HG02798 (cell line): Measurements from ENCODE around the gene KIF26B.

Experiments used
- ATAC-seq: cut with Tn5 transposase; IDR thresholded peaks from one replicate; pipeline ENCODE4 v1.9.1; 2021; ENCODE audit warnings: mild to moderate bottlenecking; ENCODE audit not compliant: unreplicated experiment, poor library complexity

KIF26B gene

GRCh38 chr1:245205396-245205795 is 50.6 kb downstream of the KIF26B start:
- ATAC-seq = no peak

DNA sequence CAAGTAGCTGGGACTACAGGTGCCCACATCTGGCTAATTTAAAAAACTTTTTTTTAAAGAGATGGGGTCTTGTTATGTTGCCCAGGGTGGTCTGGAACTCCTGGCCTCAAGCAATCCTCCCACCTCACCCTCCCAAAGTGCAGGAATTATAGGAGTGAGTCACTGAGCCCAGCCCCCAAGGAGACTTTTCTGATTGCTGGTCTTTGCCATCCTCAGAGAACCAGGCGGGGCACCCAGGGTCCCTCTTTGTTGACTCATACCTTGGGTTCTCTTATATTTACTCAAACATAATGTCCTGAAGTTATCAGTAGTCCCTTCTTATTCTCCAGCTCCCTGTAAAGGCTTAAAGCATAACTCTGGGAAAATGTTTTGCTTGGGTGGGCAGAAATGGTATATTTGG is 51.1 kb downstream of the KIF26B start:
- no peak for ATAC-seq

GRCh38 chr1:245207056-245207638 is 52.4 kb downstream of the KIF26B start:
- no peak for ATAC-seq

DNA sequence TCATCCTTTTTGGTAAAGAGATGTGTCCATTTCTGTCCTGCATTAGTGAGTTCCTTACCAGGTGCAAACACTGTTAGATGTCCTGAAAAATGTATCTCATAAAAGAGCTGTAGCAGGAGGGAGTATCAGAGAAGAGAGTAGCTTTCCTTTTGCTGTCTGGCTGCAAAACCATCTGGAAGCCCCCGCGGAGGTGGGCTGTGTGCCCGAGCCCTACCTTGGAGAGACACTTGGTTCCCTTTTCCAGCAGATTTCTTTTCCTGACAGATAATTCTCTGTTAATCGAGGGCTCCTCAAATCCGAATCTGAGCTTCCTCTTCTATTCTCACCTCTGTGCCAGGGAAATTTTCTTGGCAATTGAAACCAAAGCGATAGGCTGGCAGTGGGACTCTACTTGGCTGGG is 53.0 kb downstream of the KIF26B start:
- ATAC-seq = no peak

- no peak for ATAC-seq
Observed at GRCh38 chr1:245209658-245210435, 55.1 kb downstream of the KIF26B start.

GRCh38 chr1:245211035-245211749 is 56.4 kb downstream of the KIF26B start:
- no peak for ATAC-seq

GRCh38 chr1:245211761-245212160 is 57.0 kb downstream of the KIF26B start:
- ATAC-seq = no peak

GRCh38 chr1:245212221-245212710 is 57.5 kb downstream of the KIF26B start:
- ATAC-seq = no peak

DNA sequence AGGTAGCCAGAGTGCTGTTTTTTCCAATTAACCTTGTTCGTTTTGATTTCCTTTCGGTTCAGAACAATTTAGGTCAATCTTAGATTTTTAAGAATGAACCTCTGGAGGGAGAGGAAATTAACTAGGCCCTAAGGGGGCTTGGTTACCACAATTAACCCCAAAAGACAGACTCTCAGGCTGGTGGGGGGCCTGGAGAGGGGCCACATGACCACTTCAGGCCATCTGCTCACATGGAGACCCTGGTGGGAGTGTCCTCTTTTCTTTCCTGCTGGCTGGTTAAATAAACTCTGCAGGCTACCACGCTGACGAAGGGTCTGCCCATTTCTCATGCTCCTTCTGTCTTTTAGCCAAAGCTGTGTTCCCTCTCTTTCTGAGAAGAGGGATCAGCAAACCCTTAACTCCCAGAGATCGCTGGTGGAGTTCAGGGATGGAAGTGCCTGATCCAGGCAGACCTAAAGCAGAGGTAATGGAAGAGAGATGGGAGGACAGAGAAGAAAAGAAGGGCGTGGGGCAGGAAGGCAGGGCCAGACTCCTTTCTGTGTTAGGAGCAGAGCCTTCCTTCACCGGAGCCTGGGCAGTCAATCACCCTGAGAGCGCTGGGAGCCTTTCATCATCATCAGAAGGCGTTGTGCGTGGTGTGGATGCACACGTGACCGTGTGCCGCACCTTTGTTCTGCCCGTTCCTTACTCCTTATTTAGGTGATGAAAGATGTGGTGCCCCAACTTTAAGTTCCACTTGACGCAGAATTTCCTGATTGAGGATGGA is 58.5 kb downstream of the KIF26B start:
- no peak for ATAC-seq

- ATAC-seq = no peak
Observed at GRCh38 chr1:245215071-245215470, 60.3 kb downstream of the KIF26B start.

DNA sequence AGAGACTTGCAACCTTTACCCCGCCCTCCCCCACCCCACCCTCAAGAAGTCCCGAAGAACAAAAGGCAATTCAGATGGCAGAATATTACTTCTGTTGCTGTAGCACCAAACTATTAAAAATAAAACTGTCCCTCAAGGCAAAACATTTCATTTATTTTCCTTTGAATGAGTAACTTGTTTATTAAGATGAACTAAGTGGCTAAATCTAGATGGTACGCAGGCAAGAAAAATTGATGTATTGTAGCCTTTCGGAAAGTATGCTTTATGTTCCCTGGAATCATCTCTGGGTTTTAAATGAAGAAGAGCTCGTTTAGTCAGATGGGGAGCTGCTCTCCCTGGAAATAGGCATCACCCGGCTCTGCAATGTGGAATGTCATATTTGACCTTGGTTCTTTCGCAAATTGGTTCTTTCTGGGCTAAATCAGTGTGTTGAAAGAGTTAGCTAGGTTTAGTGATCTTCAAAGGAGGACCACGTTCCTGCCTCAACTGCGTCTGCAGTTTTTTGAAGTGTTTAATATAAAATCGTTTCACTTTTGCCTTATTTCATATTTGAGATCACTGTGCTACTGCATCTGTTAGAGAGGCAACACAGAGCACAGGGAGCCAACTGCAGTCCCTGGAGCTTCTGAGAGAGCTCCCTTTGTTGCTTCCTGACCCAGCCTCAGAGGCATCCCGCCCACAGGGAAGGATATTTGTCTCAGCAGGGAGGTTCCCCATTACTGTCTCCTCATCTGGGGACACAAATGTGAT is 61.8 kb downstream of the KIF26B start:
- no peak for ATAC-seq

DNA sequence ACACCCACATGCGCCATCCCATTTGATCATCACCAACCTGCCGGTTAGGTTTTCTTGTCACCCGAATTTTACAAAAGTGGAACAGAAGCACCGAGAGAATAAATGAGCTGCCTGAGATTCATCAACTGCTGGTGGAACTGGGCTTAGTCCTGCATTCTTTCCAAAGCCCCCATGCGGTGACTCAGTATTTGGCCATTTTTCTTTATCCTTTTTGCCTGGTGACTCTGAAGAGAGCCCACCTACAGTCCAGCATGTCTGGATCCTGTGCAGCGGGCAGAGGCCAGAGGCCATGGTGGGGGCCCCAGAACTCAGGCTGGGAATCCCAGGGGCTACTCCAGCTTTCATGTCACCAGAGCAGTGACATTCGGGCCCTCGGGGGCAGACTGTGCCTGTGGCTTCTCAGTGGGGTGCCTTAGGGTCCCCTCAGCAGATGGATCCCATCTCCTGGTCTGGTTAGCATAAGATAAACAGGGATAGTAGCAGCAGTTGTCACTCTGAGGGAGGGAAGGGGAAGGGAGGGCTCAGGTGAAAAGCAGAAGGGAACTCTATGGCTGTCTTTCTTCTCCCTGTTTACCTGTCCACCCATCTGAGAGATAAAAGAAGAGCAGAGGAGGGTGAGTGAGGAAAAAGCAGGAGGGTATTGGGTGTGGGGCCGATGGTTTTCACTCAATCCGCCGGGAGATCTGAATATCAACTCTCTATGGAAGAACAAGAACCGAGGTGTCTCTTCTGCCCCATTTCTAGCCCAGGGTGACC is 63.2 kb downstream of the KIF26B start:
- ATAC-seq = no peak

- no peak for ATAC-seq
Observed at GRCh38 chr1:245220381-245220985, 65.7 kb downstream of the KIF26B start.

- no peak for ATAC-seq
Observed at GRCh38 chr1:245221805-245222204, 67.0 kb downstream of the KIF26B start.

- ATAC-seq = no peak
Observed at GRCh38 chr1:245222931-245223595, 68.3 kb downstream of the KIF26B start.

- no peak for ATAC-seq
Observed at GRCh38 chr1:245225322-245226202, 70.8 kb downstream of the KIF26B start.

- no peak for ATAC-seq
Observed at GRCh38 chr1:245226203-245226499, 71.4 kb downstream of the KIF26B start.
